ENCODE data around the gene FBXW7.

The FBXW7 gene

DNA sequence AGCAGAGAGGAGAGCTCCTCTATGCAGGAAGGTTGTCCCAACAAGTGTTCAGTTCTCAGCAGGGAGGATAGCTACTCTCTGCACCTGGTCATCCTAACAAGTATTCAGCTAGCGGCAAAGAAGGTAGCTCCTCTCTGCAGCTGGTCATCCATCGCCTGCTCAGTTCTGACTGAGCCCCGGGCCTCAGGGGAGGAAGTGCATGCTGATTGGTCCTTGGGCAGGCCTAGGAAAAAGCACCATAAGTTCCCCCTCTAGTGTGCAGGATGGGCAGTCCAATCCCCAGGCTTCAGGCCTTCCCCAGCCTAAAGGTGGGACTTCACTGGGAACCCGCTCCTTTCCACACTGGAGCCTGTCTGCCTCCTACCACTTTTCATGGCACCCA, 4.4 kb upstream of the FBXW7 start:
- peaks cover 4% of the 10 kb centered on the region; the same call in 1 of the 2 replicates for H3K4me1 ChIP-seq (ENCODE audit: control insufficient read depth, insufficient read depth, low read length)
- no peak for TF ChIP-seq ZBTB21 (tag by site-specific recombination; IDR thresholded peaks at IDR 0.05)
- no peak for TF ChIP-seq REPIN1 (tag by site-specific recombination; IDR thresholded peaks at IDR 0.05; ENCODE audit: low read depth)
- no peak for TF ChIP-seq ZNF341 (tag by site-specific recombination; IDR thresholded peaks at IDR 0.05; ENCODE audit: low read depth)
- TF ChIP-seq ZNF510 (tag by site-specific recombination; IDR thresholded peaks at IDR 0.05; ENCODE audit: insufficient replicate concordance) = no peak
- TF ChIP-seq, protein P1, sequence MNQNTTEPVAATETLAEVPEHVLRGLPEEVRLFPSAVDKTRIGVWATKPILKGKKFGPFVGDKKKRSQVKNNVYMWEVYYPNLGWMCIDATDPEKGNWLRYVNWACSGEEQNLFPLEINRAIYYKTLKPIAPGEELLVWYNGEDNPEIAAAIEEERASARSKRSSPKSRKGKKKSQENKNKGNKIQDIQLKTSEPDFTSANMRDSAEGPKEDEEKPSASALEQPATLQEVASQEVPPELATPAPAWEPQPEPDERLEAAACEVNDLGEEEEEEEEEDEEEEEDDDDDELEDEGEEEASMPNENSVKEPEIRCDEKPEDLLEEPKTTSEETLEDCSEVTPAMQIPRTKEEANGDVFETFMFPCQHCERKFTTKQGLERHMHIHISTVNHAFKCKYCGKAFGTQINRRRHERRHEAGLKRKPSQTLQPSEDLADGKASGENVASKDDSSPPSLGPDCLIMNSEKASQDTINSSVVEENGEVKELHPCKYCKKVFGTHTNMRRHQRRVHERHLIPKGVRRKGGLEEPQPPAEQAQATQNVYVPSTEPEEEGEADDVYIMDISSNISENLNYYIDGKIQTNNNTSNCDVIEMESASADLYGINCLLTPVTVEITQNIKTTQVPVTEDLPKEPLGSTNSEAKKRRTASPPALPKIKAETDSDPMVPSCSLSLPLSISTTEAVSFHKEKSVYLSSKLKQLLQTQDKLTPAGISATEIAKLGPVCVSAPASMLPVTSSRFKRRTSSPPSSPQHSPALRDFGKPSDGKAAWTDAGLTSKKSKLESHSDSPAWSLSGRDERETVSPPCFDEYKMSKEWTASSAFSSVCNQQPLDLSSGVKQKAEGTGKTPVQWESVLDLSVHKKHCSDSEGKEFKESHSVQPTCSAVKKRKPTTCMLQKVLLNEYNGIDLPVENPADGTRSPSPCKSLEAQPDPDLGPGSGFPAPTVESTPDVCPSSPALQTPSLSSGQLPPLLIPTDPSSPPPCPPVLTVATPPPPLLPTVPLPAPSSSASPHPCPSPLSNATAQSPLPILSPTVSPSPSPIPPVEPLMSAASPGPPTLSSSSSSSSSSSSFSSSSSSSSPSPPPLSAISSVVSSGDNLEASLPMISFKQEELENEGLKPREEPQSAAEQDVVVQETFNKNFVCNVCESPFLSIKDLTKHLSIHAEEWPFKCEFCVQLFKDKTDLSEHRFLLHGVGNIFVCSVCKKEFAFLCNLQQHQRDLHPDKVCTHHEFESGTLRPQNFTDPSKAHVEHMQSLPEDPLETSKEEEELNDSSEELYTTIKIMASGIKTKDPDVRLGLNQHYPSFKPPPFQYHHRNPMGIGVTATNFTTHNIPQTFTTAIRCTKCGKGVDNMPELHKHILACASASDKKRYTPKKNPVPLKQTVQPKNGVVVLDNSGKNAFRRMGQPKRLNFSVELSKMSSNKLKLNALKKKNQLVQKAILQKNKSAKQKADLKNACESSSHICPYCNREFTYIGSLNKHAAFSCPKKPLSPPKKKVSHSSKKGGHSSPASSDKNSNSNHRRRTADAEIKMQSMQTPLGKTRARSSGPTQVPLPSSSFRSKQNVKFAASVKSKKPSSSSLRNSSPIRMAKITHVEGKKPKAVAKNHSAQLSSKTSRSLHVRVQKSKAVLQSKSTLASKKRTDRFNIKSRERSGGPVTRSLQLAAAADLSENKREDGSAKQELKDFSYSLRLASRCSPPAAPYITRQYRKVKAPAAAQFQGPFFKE (tag by site-specific recombination; IDR thresholded peaks at IDR 0.05; ENCODE audit: borderline replicate concordance) = no peak
- TF ChIP-seq ZNF544 (tag by site-specific recombination; IDR thresholded peaks at IDR 0.05) = no peak
- no peak overlapping the region for H3K27ac ChIP-seq (ENCODE audit: extremely low read depth, low read depth, low read length)
- peaks cover 0 to 18% of the 10 kb centered on the region in 2 experiments; a peak in 2 of 3 replicates for H3K36me3 ChIP-seq (ENCODE audit: control insufficient read depth in 2 of 2, insufficient read depth in 1 of 2, low read length in 2 of 2)
- ChIA-PET POLR2A (no interaction called here), CTCF (interaction anchor here (0.6 to 0.7 kb wide), 2 partner anchors 23 to 132 kb away, joined by 3 read pairs; no protein-coding TSS in a partner anchor)
- no peaks in the 10 kb centered on the region for H3K9me3 ChIP-seq (ENCODE audit: control insufficient read depth, insufficient read depth, low read depth, low read length)
- H3K4me3 ChIP-seq (ENCODE audit: low read depth, low read length) = no peak overlapping the region

DNA sequence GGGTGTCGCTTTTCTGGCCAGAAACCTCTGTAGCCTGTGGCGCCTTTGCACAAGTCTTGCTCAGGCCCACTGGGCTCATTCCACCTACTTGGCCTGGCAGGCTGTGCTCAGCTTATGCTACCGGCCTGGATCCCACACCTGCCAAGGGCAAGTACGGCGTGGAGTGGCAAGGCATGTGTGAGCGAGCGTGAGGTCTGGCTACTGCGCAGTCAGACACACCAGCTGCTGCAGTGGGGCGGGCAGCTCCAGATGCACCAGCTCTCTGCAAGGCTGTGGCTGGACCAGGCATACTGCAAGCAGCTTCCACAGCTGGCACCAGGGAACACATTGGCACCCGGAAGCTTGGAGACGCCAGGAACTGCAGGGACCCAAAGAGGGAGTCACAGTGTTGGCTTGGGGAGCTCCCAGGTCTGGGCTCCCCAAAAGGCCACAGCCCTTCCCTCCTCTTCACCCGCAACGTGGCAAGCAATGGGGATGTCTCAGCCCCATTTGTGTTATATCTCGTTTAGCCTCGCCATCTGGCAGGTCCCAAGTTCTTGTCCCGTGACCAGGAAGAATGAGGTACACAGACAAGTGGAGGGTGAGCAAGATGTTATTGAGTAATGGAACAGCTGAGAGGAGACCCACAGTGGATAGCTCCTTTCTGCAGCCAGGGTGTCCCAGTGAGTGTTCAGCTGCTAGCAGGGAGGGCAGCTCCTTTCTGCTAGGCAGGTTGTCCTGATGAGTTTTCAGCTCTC, 3.8 kb upstream of the FBXW7 start:
- CTCF ChIA-PET = interaction anchor here (0.6 to 0.7 kb wide), 2 partner anchors 22 to 132 kb away, joined by 3 read pairs; no protein-coding TSS in a partner anchor
- H3K9me3 ChIP-seq (ENCODE audit: control insufficient read depth, insufficient read depth, low read depth, low read length) = no peaks in the 10 kb centered on the region
- peaks cover 0 to 18% of the 10 kb centered on the region in 2 experiments; a peak in 2 of 3 replicates for H3K36me3 ChIP-seq (ENCODE audit: control insufficient read depth in 2 of 2, insufficient read depth in 1 of 2, low read length in 2 of 2)
- TF ChIP-seq SETDB1 (IDR thresholded peaks at IDR 0.05; ENCODE audit: insufficient read length, low read length) = peak; percentile 71
- TF ChIP-seq, protein P2, sequence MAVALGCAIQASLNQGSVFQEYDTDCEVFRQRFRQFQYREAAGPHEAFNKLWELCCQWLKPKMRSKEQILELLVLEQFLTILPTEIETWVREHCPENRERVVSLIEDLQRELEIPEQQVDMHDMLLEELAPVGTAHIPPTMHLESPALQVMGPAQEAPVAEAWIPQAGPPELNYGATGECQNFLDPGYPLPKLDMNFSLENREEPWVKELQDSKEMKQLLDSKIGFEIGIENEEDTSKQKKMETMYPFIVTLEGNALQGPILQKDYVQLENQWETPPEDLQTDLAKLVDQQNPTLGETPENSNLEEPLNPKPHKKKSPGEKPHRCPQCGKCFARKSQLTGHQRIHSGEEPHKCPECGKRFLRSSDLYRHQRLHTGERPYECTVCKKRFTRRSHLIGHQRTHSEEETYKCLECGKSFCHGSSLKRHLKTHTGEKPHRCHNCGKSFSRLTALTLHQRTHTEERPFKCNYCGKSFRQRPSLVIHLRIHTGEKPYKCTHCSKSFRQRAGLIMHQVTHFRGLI (tag by site-specific recombination; IDR thresholded peaks at IDR 0.05) = no peak
- no peak for TF ChIP-seq ZNF266 (tag by site-specific recombination; IDR thresholded peaks at IDR 0.05; ENCODE audit: low read depth)
- no peak for TF ChIP-seq IKZF3 (tag by site-specific recombination; IDR thresholded peaks at IDR 0.05)
- TF ChIP-seq, protein P3, sequence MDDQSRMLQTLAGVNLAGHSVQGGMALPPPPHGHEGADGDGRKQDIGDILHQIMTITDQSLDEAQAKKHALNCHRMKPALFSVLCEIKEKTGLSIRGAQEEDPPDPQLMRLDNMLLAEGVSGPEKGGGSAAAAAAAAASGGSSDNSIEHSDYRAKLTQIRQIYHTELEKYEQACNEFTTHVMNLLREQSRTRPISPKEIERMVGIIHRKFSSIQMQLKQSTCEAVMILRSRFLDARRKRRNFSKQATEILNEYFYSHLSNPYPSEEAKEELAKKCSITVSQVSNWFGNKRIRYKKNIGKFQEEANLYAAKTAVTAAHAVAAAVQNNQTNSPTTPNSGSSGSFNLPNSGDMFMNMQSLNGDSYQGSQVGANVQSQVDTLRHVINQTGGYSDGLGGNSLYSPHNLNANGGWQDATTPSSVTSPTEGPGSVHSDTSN (CRISPR knock-in tag; IDR thresholded peaks at IDR 0.05) = no peak
- no peak for TF ChIP-seq EGR2 (tag by site-specific recombination; IDR thresholded peaks at IDR 0.05; ENCODE audit: low read depth)
- TF ChIP-seq ZNF660 (tag by site-specific recombination; IDR thresholded peaks at IDR 0.05) = no peak
- TF ChIP-seq ZNF510 (tag by site-specific recombination; IDR thresholded peaks at IDR 0.05; ENCODE audit: insufficient replicate concordance) = peak; percentile 57
- TF ChIP-seq, protein P4, sequence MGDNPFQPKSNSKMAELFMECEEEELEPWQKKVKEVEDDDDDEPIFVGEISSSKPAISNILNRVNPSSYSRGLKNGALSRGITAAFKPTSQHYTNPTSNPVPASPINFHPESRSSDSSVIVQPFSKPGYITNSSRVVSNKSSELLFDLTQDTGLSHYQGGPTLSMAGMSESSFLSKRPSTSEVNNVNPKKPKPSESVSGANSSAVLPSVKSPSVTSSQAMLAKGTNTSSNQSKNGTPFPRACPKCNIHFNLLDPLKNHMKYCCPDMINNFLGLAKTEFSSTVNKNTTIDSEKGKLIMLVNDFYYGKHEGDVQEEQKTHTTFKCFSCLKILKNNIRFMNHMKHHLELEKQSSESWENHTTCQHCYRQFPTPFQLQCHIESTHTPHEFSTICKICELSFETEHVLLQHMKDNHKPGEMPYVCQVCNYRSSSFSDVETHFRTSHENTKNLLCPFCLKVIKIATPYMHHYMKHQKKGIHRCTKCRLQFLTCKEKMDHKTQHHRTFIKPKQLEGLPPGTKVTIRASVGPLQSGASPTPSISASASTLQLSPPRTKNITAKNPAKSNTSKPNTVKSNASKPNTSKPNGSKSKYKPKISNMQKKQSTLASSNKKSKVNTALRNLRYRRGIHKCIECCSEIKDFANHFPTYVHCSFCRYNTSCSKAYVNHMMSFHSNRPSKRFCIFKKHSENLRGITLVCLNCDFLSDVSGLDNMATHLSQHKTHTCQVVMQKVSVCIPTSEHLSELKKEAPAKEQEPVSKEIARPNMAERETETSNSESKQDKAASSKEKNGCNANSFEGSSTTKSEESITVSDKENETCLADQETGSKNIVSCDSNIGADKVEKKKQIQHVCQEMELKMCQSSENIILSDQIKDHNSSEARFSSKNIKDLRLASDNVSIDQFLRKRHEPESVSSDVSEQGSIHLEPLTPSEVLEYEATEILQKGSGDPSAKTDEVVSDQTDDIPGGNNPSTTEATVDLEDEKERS (tag by site-specific recombination; IDR thresholded peaks at IDR 0.05) = no peak
- TF ChIP-seq ZNF585B (tag by site-specific recombination; IDR thresholded peaks at IDR 0.05) = no peak
- no peak for TF ChIP-seq ZNF433 (tag by site-specific recombination; IDR thresholded peaks at IDR 0.05; ENCODE audit: low read depth)
- H3K4me3 ChIP-seq (ENCODE audit: low read depth, low read length) = no peak overlapping the region
- no peak overlapping the region for H3K27ac ChIP-seq (ENCODE audit: extremely low read depth, low read depth, low read length)
- H3K4me1 ChIP-seq (ENCODE audit: control insufficient read depth, insufficient read depth, low read length) = peaks cover 4% of the 10 kb centered on the region; the same call in 1 of the 2 replicates
- POLR2A ChIA-PET = no interaction called here
